Effector CD8-positive, alpha-beta T cell (primary cell): Measurements from ENCODE around the gene DPYSL4.

ENCODE experiments used
- DNase-seq: peaks from one replicate; lab custom pipeline; 2025; lab: John Stamatoyannopoulos, UW

Gene DPYSL4

GRCh38 chr10:132195366-132196075 is 8.8 kb downstream of the DPYSL4 start:
- DNase-seq: no peak

GRCh38 chr10:132196178-132197113 is 9.7 kb downstream of the DPYSL4 start:
- DNase-seq: no peak

GRCh38 chr10:132197271-132198067 is 10.7 kb downstream of the DPYSL4 start:
- DNase-seq: no peak

GRCh38 chr10:132198068-132198370 is 11.3 kb downstream of the DPYSL4 start:
- no peak for DNase-seq

DNA sequence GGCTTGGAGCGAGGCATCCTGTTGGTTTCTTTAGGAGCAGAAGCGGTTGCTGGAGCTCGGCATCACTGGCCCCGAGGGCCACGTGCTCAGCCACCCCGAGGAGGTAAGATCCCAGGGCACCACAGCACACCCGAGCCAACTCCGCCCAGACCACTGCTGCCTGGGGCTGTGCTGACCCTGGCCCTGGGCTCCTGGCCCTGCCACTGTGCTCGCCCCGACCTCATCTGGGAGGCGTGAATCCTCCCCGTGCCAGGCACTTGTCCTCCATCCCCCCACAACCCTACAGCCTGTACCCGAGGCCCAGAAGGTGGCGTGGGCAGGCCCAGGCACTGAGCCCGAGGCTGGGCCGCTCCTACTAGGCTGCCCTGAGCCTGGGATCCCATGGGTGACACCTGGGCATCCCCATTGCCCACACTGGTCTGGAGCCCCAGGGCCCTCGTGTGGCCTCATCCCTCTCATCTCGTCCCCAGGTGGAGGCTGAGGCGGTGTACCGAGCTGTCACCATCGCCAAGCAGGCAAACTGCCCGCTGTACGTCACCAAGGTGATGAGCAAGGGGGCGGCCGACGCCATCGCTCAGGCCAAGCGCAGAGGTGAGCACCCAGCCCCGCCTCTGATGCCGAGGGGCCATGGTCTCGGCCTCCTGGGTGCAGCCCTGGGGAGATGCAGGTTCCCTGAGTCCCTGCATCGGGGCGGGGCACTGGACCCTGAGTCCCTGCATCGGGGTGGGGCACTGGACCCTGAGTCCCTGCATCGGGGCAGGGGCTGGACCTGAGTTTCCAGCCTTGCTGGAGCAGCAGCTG is 11.8 kb downstream of the DPYSL4 start:
- no peak for DNase-seq

DNA sequence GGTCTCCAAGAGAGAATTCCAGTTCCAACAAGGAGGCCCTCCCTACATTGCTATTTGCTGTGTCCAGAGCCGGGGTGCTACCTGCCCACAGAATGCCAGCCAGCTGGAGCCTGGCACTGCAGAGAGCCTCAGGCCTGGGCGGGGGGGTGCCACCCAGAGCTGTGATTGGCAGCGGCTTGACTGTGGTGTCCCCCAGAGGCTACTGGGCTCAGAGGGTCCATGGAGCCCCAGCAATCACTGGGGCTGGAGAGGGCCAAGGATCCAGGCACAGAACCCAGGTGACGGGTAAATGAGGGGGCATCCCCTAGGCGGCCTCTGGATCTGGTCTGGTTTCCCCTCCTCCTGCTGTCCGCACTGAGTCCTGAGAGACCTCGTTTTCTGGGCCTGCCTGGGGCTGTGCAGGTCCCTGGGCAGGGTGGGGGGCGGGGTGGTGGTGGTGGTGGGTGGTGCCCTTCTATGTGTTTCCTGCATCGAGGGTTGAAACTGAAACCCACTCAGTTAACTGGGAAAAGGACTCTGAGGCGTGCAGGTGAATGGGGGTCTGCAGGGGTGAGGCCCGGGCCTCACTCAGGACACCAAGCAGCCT is 12.6 kb downstream of the DPYSL4 start:
- DNase-seq: no peak

- no peak for DNase-seq
Measured at GRCh38 chr10:132199854-132200311, 13.1 kb downstream of the DPYSL4 start.

- no peak for DNase-seq
Measured at GRCh38 chr10:132200344-132201110, 13.8 kb downstream of the DPYSL4 start.

DNA sequence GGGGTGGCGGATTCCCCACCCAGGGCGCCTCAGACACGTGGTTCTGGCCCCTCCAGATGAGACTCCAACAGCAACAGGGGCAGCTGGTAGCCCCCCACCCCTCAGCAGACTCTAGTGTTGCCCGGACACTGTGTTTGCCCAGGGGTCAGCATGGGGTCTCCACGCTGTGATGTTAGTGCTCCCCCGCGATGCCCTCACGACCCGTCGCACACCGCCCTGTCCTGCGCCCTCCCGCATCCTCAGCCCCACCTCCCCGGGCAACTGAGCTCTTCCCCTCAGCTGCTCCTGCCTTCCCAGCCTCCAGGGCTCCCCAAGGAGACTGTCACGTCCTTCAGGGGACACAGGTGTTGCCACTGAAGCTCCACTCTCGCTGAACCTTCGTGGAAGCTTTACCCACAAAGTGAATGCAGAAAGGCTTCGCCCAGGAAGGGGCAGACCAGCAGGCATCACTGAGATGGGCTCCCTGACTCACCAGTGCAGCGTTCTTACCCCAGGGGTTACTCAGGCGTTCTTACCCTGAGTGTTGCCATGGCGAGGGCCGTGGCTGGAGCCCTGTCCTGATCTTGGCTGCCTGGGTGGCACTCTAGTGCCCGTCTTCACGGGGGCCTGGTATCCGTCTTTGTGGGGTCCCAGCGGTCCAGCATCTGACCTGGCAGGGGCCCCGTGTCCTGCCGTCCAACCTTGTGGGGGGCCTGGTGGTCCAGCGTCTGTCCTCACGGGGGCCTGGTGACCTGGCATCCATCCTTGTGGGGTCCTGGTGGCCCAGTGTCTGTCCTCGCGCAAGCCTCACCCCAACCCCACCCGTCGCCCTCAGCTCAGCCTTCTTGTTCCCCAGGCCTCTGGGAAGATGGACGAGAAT is 14.6 kb downstream of the DPYSL4 start:
- DNase-seq: no peak

DNA sequence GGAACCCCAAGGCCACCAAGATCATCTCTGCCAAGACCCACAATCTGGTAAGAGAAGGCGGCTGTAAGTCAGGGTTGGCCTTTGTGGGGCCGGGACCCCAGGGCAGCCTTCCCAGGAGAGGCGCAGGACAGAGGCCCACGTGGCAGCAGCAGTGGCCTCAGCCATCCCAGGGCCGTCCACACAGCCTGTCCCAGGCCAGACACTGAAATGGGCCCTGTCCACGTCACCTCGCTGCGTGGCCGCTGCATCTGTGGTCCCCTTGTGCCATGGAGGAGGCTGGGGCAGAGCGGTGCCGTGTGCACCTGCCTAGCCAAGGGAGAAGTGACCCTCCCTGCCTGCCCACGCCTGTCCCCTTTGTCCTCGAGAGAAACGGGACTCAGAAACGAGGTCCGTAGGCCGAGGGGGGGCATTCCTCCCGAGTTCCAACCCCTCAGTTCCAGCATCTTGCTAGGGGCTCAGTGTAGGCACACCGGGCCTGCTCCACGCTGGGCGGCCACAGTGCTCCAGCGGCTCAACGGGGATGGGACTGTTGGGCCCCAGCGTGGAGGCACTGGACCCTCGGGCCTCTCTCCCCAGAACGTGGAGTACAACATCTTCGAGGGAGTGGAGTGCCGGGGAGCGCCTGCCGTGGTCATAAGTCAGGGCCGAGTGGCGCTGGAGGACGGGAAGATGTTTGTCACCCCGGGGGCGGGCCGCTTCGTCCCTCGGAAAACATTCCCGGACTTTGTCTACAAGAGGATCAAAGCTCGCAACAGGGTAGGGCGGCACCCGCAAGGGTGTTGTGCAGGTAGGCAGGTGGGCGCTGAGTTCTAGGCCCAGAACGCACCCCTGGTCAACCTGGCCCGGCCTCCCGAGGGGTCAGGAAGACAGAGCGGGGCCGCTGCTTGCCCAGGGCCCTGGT is 15.6 kb downstream of the DPYSL4 start:
- DNase-seq: no peak

GRCh38 chr10:132203256-132204077 is 16.7 kb downstream of the DPYSL4 start:
- DNase-seq: no peak

DNA sequence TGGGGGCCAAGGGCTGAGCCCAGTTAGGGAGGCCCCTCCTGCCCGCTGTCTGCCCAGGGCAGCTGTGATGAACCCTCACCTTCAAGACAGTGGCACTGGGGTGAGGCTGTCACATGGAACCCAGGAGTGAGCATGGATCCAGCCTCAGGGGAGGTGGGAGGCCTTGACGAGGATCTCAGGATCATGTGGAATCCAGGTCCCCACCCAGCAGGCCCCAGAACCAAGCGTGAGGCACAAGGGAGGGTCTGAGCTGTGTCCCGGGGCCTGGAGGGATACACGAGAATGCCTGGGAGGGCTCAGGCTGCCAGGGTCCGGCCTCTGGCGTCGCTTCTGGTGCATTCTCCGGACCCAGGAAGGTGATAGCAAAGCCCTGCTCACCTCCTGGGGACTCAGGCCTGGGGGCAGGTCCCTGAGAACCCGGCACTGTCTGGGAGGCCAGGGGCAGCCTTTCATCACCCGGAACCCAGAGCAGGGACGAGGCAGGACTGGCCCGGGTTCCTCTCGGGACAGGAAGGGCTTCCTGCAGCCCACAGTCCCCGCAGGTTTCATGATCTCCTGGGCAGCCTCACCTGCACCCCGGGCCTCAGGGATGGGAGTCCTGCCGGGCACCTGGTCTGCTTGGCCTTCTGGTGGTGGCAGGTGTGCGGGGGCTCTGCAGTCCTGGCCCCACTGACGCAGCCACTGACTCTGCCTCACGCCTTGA is 17.5 kb downstream of the DPYSL4 start:
- no peak for DNase-seq

- DNase-seq: no peak
Measured at GRCh38 chr10:132204781-132205473, 18.2 kb downstream of the DPYSL4 start.

- no peak for DNase-seq
Measured at GRCh38 chr10:132205650-132206376, 19.1 kb downstream of the DPYSL4 start.

- no peak for DNase-seq
Measured at GRCh38 chr10:132206377-132206745, 19.6 kb downstream of the DPYSL4 start.
